ENCODE results near the gene PVALB. TPM values are rescaled to one million over a fixed set of nuclear protein-coding genes. Genes with fewer than 3 reads are reported as not detected.

PVALB gene
- polyA plus RNA-seq, 2 of the 4 experiments (the other 2 are of a cell fraction): not detected

GRCh38 chr22:36765131-36765942 lies 51.5 kb downstream of the PVALB start:
- no peaks in the 10 kb centered on the region for H3K9me3 ChIP-seq
- CTCF ChIA-PET: interaction anchor here (1.1 to 3.7 kb wide), 2 partner anchors 8 to 384 kb away, joined by 3 to 23 read pairs; no protein-coding TSS in a partner anchor
- TF ChIP-seq RFX5 (IDR thresholded peaks at IDR 0.05): no peak
- no peak for TF ChIP-seq FOSB (CRISPR knock-in tag; IDR thresholded peaks at IDR 0.05)
- no peak for TF ChIP-seq JUNB (IDR thresholded peaks at IDR 0.05)
- H3K4me1 ChIP-seq: no peaks in the 10 kb centered on the region
- WGBS (ENCODE audit: missing lambda C conversion rate): 95% methylated on average over 10 of the region's 17 CpGs
- FAIRE-seq (no peak), DNase-seq (ENCODE audit: low read depth in 1 of 2, low spot score in 1 of 2) (no peak), ATAC-seq (no peak)
- H3K27ac ChIP-seq: no peak overlapping the region
- no peak overlapping the region for H3K4me2 ChIP-seq
- H3K4me3 ChIP-seq: no peak overlapping the region
- POLR2A ChIA-PET: no interaction called here

GRCh38 chr22:36764641-36765040 lies 52.2 kb downstream of the PVALB start:
- ATAC-seq (no peak), FAIRE-seq (no peak), DNase-seq (ENCODE audit: low read depth in 1 of 2, low spot score in 1 of 2) (no peak)
- Histone ChIP-seq H3K4me2 (no peak overlapping the region), H3K9me3 (no peaks in the 10 kb centered on the region), H3K4me3 (no peak overlapping the region), H3K27ac (no peak overlapping the region), H3K4me1 (no peaks in the 10 kb centered on the region)
- TF ChIP-seq TP53 (CRISPR knock-in tag; IDR thresholded peaks at IDR 0.05) (no peak), BCL3 (IDR thresholded peaks at IDR 0.05) (no peak), PHF8 (IDR thresholded peaks at IDR 0.05; ENCODE audit: borderline replicate concordance, low read depth) (no peak), POLR2AphosphoS2 (conservative IDR thresholded peaks at IDR 0.05; ENCODE audit: low read length) (no peak), HMGXB4 (CRISPR knock-in tag; IDR thresholded peaks at IDR 0.05; ENCODE audit: borderline replicate concordance) (no peak), CHD2 (IDR thresholded peaks at IDR 0.05; ENCODE audit: low read length, partially characterized antibody) (no peak), RAD21 (conservative IDR thresholded peaks at IDR 0.05 in 1 of 2, IDR thresholded peaks at IDR 0.05 in 1 of 2) (no peak), KDM1A (IDR thresholded peaks at IDR 0.05; ENCODE audit: low read depth) (no peak), ZSCAN20 (CRISPR knock-in tag; IDR thresholded peaks at IDR 0.05) (no peak), ZNF302 (CRISPR knock-in tag; IDR thresholded peaks at IDR 0.05) (no peak), ATOH8 (CRISPR knock-in tag; IDR thresholded peaks at IDR 0.05; ENCODE audit: low read depth) (no peak), USF2 (IDR thresholded peaks at IDR 0.05) (no peak), RNF2 (IDR thresholded peaks at IDR 0.05; ENCODE audit: borderline replicate concordance, low read depth) (no peak), E2F6 (IDR thresholded peaks at IDR 0.05; ENCODE audit: borderline replicate concordance, low read depth) (no peak), EP300 (IDR thresholded peaks at IDR 0.05) (no peak), REST (IDR thresholded peaks at IDR 0.05) (no peak)
- ChIA-PET POLR2A (no interaction called here), CTCF (interaction anchor here (0.9 kb wide), 1 partner anchor 217 kb away, joined by 3 read pairs; no protein-coding TSS in a partner anchor)
- 88% methylated on average over 3 of the region's 6 CpGs for WGBS (ENCODE audit: missing lambda C conversion rate)

All from A549 (cell line).